Karpas-422 (cell line): ENCODE results near the gene ATXN3L. TPM values are rescaled to one million over a fixed set of nuclear protein-coding genes. Genes with fewer than 3 reads are reported as not detected.

ENCODE experiments used
- DNase-seq: peaks from one replicate; pipeline ENCODE4 v3.0.0-alpha.2; 2015
- H2AFZ ChIP-seq: fragments of 200-600 bp; sonication (generic); 2 replicates; pipeline ENCODE4 v1.6.1; 2014; ENCODE audit warnings: antibody characterized with exemption, low read length, mixed read lengths
- H3K27ac ChIP-seq: fragments of 200-600 bp; sonication (generic); 2 replicates; pipeline ENCODE4 v1.5.1; 2014; ENCODE audit warnings: mild to moderate bottlenecking, low read length, moderate library complexity
- H3K27me3 ChIP-seq: fragments of 200-600 bp; sonication (generic); 2 replicates; pipeline ENCODE4 v1.6.1; 2014; ENCODE audit warnings: low read length, mixed read lengths
- H3K36me3 ChIP-seq: fragments of 200-600 bp; sonication (generic); 2 replicates; pipeline ENCODE4 v1.6.1; 2014; ENCODE audit warnings: low read length, mixed read lengths; ENCODE audit not compliant: insufficient read depth
- H3K4me1 ChIP-seq: fragments of 200-600 bp; sonication (generic); 2 replicates; pipeline ENCODE4 v1.6.1; 2014; ENCODE audit warnings: mild to moderate bottlenecking, low read length, mixed read lengths
- H3K4me2 ChIP-seq: fragments of 200-600 bp; sonication (generic); 2 replicates; pipeline ENCODE4 v1.6.1; 2014; ENCODE audit warnings: low read length, low read depth, mild to moderate bottlenecking; ENCODE audit not compliant: poor library complexity, severe bottlenecking
- H3K4me3 ChIP-seq: fragments of 200-600 bp; sonication (generic); 2 replicates; pipeline ENCODE4 v1.5.1; 2014; ENCODE audit warnings: mild to moderate bottlenecking, antibody characterized with exemption, low read length, mixed read lengths
- H3K79me2 ChIP-seq: fragments of 200-600 bp; sonication (generic); 2 replicates; pipeline ENCODE4 v1.6.1; 2014; ENCODE audit warnings: mild to moderate bottlenecking, low read length, mixed read lengths
- H3K9ac ChIP-seq: fragments of 200-600 bp; sonication (generic); 2 replicates; pipeline ENCODE4 v1.6.0; 2014; ENCODE audit warnings: low read length
- H3K9me2 ChIP-seq: fragments of 200-600 bp; sonication (generic), shearing (Covaris generic); replicated peaks from 2 replicates; pipeline ENCODE4 v1.6.0; 2014; ENCODE audit warnings: mild to moderate bottlenecking, low read length, moderate library complexity; ENCODE audit not compliant: insufficient read depth
- H3K9me3 ChIP-seq: fragments of 300-700, 200-600 bp; sonication (generic); 2 replicates; pipeline ENCODE4 v1.6.1; 2014; ENCODE audit warnings: low read length, mixed read lengths
- H4K20me1 ChIP-seq: fragments of 200-600 bp; sonication (generic); 2 replicates; pipeline ENCODE4 v1.6.1; 2014; ENCODE audit warnings: mild to moderate bottlenecking, antibody characterized with exemption, low read length, low read depth; ENCODE audit not compliant: insufficient read depth
- total RNA-seq: library from RNA; depleted of rRNA; stranded (reverse); fragments of >200 nt; shearing (Covaris generic); gene quantifications from 2 replicates; pipeline ENCODE4 v1.2.3, GENCODE V29; 2014; ENCODE audit warnings: low replicate concordance; rRNA removed

ATXN3L gene
- total RNA-seq, 1 experiment from 2014 or later = not detected

DNA sequence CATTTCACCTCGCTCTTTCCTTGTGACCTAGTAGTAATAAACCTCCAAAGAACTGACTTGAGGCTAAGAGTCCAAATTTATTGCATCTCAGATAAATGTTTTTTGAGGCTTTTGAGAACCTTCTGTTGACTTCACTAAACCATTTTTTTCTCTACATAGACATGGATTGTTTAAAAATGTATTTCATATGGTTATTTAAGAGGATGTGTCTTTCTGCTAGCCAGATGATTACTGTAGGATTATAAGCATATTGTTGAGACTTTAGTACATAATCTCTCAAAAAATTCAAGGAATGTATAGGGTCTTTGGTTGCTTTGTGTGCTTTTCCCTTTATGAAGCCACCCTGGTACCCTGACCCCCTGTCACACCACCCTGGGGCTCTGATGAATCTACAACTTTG, 44.8 kb downstream of the ATXN3L start:
- Histone ChIP-seq H3K4me3 (no peak overlapping the region), H3K9me2 (no peaks in the 10 kb centered on the region), H3K4me2 (no peak overlapping the region), H3K4me1 (no peaks in the 10 kb centered on the region), H3K9me3 (no peaks in the 10 kb centered on the region), H2AFZ (no peak overlapping the region), H3K27ac (no peak overlapping the region), H3K27me3 (no peaks in the 10 kb centered on the region), H3K9ac (no peak overlapping the region), H3K36me3 (no peaks in the 10 kb centered on the region), H4K20me1 (no peaks in the 10 kb centered on the region), H3K79me2 (no peaks in the 10 kb centered on the region)
- DNase-seq = no peak

DNA sequence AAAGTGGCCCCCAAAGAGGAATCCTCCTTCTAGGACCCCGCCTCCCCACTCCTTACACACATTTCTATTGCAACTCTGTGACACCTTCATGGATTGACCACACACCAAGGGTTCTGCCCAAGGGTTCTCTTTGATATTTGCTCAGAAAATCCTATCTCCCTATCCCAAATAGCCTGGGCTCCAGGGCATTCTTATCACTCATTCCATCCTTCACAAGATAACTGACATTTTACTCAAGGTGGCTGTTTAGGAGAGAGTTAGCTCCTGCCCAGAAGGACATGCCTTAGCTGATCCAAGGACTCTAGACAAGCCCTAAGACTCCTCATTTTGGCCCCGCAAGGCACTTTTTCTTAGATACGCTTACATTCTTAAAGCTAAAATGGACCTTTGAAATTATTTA, 47.4 kb downstream of the ATXN3L start:
- no peak overlapping the region for H2AFZ ChIP-seq
- no peak for DNase-seq
- H3K4me1 ChIP-seq = no peaks in the 10 kb centered on the region

DNA sequence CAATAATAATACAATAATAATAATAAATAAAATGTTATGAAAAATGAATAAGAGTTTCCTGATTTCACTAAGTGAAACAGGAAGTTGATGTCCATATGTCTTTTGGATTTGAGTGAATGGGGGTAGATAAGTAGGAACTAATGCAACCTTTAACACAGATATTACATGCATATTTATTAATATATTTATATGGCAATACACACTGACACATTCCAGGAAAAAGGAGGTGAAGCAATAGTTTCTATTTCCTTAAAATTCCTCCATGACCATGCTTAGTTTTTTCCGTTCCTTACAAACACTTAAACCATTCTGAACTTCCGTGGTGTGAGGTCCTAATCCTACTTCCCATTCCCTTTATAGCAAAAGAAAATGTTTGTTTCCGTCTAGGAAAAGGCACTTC, 48.3 kb downstream of the ATXN3L start:
- Histone ChIP-seq H4K20me1 (no peaks in the 10 kb centered on the region), H2AFZ (no peak overlapping the region), H3K27me3 (no peaks in the 10 kb centered on the region), H3K4me1 (no peaks in the 10 kb centered on the region), H3K4me2 (no peak overlapping the region), H3K79me2 (no peaks in the 10 kb centered on the region), H3K4me3 (no peak overlapping the region), H3K9ac (no peak overlapping the region), H3K9me2 (no peaks in the 10 kb centered on the region), H3K9me3 (no peaks in the 10 kb centered on the region), H3K27ac (no peak overlapping the region), H3K36me3 (no peaks in the 10 kb centered on the region)
- no peak for DNase-seq

More for the DNA sequence above, 47.4 kb downstream of the ATXN3L start:
- Histone ChIP-seq H4K20me1 (no peaks in the 10 kb centered on the region), H3K36me3 (no peaks in the 10 kb centered on the region), H3K9me3 (no peaks in the 10 kb centered on the region), H3K79me2 (no peaks in the 10 kb centered on the region), H3K9me2 (no peaks in the 10 kb centered on the region), H3K4me2 (no peak overlapping the region), H3K27ac (no peak overlapping the region), H3K9ac (no peak overlapping the region), H3K27me3 (no peaks in the 10 kb centered on the region), H3K4me3 (no peak overlapping the region)

DNA sequence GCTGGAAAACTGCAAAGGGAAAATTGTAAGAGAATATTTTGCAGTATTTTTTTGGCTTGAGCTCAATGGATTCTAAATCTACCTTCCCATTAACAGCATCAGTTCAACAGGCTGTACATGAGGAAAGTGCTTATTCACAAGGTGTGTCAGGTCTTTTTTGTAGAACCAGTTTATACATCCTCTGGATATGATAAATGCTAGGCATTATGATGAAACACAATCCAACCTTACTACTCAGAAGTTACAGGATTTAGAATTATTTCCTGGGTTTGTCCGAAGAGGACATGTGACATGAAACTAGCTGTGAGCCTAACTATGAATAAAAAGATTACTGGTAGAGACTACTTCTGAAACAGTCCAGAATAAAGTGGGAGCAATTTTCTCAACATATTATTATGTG, 49.5 kb downstream of the ATXN3L start:
- H3K27me3 ChIP-seq = no peaks in the 10 kb centered on the region
- no peak for DNase-seq
- H3K36me3 ChIP-seq = no peaks in the 10 kb centered on the region
- H4K20me1 ChIP-seq = no peaks in the 10 kb centered on the region
- no peaks in the 10 kb centered on the region for H3K79me2 ChIP-seq
- H3K4me3 ChIP-seq = no peak overlapping the region
- no peak overlapping the region for H2AFZ ChIP-seq
- no peak overlapping the region for H3K27ac ChIP-seq
- H3K4me2 ChIP-seq = no peak overlapping the region
- no peaks in the 10 kb centered on the region for H3K9me3 ChIP-seq
- H3K9ac ChIP-seq = no peak overlapping the region
- no peaks in the 10 kb centered on the region for H3K9me2 ChIP-seq
- no peaks in the 10 kb centered on the region for H3K4me1 ChIP-seq

DNA sequence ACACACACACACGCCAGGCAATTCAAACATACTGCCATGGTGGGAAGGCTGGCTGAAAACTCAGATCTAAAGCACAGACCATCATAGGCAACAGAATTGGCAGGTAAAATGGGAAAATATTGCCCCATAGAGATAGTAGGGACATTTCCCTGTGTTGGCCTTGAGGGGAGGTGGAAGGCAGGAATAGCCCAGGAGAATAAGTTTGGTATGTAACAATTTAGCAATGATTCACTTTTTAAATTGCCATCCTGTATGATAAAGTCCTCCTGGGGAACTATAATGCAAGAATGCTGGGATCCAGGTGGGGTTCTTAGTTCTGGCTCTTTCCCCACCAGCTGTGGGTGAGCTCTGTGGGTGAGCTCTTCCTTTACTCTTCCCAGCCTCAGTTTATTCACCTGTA, 51.0 kb downstream of the ATXN3L start:
- no peak overlapping the region for H3K4me2 ChIP-seq
- no peaks in the 10 kb centered on the region for H3K4me1 ChIP-seq
- H3K27me3 ChIP-seq = no peaks in the 10 kb centered on the region
- no peaks in the 10 kb centered on the region for H3K9me2 ChIP-seq
- no peak overlapping the region for H3K27ac ChIP-seq
- H3K9me3 ChIP-seq = no peaks in the 10 kb centered on the region
- no peak for DNase-seq
- no peaks in the 10 kb centered on the region for H4K20me1 ChIP-seq
- no peak overlapping the region for H3K4me3 ChIP-seq
- H2AFZ ChIP-seq = no peak overlapping the region
- H3K79me2 ChIP-seq = no peaks in the 10 kb centered on the region
- no peak overlapping the region for H3K9ac ChIP-seq
- no peaks in the 10 kb centered on the region for H3K36me3 ChIP-seq

Other genes with a start within 250 kb of the ATXN3L start
- gene EGFL6, start 249.5 kb upstream of the ATXN3L start, total RNA-seq = not detected in 2 replicates